Raji (cell line): ENCODE results near the gene WFDC5.

Experiments
- POLR2A ChIP-seq: IDR thresholded peaks from 2 replicates; pipeline ENCODE4 v1.6.1; 2011; ENCODE audit warnings: low read depth, low read length, control low read depth; ENCODE audit not compliant: insufficient read depth

WFDC5 gene

DNA sequence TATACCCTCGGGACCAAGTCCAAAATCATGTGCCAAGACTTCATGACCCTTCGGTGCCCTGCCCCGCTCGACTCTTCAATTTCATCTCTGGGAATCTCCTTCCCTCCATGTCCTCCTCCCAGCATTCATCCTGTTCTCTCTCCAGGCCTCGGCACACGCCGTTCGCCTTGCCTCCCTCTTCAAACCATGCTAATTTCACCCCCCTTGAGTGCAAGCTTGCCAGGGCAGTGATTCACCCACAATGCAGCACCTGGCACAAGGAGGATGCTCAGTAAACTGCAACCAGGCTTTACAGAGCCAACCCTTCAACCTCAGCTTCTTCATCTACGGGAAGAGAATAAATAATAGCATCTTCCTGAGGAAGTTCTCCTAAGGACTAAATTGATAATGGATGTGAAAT, 18.2 kb downstream of the WFDC5 start:
- TF ChIP-seq POLR2A, result no peak

DNA sequence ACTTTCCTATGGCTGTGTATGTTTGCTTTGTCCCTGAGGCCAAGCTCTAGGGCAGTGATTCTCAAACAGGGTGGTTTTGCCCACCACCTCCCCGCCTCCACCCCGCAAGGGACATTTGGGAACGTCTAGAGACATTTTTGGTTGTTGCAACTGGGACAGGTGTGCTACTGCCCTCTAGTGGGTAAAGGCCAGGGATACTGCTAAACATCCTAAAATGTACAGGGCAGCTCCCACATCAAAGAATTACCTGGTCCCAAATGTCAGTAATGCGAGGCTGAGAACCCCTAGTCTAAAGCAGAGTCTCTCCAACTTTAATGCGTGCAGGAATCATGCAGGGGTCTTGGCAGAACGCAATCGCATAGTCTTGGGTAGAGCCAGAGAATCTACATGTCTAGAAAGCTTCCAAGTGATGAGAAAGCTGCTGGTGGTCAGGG, 19.2 kb downstream of the WFDC5 start:
- TF ChIP-seq POLR2A, result no peak

DNA sequence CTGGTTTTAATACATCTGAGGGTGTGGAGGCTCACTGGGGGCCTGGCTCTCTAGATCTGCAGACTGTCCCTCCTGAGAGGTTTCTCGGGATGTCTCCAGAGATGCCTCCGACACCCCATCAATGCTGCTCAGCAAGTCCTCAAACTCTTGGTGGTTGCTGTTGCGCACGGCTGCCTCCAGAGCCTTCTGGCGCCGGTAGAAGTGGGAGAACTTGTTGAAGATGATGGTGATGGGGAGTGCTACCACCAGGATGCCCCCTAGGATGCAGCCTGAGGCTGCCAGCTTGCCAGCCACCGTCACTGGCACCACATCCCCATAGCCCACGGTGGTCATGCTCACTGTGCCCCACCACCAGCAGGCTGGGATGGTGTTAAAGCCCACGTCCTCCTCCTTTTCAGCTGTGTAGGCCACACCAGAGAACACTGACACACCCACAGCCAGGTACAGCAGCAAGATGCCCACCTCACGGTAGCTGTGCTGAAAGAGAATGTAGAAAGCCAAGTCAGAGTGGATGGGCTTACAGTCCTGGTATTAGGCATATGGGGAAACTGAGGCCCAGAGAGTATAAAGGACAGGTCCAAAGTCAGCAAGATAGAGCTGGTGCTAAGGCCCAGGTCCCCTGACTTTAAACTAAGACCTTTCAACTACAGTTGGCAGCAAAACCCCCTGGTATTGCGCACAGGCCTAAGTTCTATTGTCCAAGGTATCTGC, 20.0 kb downstream of the WFDC5 start:
- no peak for TF ChIP-seq POLR2A

DNA sequence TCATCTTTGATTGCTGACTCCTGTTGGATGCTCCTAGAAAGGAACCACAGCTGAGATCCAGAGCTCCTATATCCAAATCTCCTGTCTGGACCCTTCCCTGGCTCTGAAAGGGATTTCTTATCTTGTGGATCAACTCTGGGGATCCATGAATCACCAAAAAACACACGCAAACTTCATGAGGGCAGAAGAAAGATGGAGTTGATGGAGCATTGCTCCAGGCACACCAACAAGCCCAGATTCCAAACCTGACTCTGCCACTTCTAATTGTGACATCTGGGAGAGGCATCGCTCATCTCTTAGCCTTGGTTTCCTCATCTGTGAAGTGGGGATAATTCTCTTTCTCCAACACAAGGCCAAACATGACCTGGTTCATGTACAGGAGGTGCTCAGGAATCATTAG, 20.8 kb downstream of the WFDC5 start:
- TF ChIP-seq POLR2A, result no peak

DNA sequence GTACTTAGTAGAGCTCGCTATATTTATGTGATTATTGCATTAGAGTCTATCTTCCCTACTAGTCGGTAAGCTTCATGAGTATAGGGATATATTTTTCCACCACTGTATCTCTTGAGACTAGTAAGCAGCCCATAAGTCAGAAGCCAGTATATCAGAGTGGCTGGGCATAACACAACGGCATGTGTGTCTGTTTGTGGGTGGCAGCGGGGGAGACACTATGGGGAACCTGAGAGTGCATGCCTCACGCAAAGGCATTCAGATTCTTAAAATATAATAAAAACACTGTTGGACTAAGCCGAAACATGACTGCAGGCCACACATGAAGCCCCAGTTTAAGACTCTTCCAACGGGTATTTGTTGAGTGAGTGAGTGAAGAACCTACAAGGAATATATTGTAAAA, 22.1 kb downstream of the WFDC5 start:
- TF ChIP-seq POLR2A, result no peak

DNA sequence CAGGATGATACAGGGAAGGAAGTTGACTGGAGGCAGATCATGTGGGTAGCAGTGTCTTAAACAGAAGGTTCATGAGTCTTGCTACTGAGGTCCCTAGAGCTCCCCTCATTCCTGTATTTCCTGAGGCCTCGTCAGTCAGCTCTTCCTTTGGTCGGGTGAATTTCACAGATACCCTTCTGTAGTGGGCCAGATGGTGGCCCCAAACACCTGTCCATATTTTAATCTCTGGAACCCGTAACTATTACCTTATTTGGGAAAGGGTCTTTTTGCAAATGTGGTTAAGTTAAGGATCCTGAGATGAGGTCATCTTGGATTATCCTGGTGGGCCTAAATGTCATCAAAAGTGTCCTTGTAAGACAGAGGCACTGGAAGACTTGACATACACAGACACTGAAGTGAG, 23.6 kb downstream of the WFDC5 start:
- no peak for TF ChIP-seq POLR2A

DNA sequence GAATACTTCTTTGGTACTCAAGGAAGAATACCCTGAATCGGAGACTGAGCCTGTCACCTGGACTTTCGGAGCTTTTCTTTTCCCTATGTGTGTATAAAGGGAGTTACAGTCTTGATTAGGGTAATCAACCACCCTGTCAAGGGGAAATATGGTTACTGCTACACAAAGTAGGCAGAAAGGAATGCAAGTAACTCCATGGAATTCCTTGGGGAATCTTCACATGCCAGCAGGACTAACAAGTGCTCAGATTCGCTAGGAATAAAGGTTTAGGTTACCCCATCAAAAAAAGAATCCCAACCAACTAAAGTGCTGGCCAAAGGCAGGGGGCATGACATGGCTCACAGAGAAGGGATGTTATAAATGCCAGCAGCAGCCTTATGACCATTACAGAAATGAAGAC, 24.5 kb downstream of the WFDC5 start:
- TF ChIP-seq POLR2A, result no peak

DNA sequence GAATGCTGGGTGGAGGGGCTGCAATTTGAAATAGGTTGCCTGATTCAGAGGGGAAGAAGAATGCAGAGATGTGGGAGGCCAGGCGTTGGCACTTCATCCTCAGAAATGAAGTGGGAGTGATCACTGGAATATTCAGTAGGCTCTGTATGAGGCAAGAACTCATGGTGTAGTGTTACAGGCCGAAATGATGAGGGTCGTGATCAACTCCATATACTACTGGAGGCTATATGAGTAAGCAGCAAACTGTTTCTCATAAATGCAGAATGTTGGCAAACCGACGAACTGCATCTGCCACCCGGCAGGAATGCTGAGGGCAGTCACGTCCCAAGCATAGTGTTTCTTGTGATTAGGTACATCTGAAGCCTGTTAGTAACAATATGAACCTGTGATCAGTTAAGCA, 26.7 kb downstream of the WFDC5 start:
- no peak for TF ChIP-seq POLR2A

DNA sequence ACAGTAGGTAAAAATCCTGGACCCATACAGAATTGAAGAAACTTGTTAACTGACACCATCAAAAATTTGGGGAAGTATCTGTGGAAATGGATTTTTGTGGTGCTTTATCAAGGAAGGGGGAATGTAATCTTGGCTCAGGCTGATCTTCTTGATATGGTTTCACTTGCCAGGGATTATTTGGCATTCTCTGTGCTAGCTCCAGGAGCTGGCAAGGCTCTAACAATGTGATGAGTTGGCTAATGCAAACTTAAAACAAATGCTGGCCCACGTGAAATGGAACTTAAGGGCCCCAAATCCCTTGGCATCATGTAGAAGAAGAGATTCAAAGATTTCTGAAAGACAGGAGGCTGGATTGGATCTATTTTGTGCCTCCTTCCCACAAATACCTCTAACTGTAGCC, 27.2 kb downstream of the WFDC5 start:
- TF ChIP-seq POLR2A, result no peak

DNA sequence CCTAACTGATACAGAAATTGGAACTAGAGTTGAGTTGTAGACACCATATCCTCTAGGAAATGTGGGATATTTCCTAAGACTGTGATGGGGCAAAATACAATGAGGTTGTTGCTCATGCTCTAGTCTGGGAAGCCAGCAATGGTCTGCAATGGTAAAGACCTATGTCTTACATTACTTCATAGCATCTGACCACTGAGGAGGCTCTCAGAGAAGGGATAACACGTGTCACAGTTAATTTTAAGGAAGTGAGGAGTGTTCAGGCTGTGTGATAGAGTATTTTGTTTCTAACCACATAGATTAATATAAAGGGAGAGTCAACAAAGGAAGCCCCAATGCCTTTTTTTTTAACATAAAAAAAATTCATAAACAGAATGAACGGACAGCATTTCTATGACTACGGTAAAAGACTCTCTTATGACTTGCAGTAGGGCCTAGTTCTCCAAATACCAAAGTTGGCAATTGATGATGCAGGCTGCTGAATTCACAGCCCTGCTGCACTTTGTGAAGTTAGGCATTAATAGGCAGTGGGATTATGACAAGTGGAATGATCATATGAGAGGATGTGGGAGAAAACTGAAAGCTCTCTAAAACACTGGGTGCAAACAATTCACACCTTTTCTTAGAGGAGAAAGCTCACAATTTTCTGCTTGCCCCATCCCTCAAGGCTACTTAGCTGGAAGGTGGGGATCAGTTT, 27.7 kb downstream of the WFDC5 start:
- TF ChIP-seq POLR2A, result no peak

DNA sequence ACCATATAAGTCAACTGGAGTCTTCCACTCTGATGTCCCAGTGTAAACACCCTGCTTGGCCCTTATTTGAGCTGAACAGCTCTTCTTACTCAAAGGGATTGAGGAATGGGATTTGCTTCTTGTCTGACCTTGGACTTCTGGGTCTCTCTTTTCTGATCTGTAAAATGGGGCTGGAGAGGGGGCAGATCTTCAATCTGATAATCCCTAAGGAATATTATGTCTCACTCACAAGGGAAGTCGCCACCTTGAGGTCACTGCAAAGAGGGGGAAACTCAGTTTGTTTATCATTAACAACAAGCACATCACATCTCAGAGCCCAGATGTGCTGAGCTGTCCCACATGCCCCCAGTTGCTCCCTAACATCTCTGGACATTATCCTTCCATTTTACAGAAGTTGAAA, 29.1 kb downstream of the WFDC5 start:
- no peak for TF ChIP-seq POLR2A

DNA sequence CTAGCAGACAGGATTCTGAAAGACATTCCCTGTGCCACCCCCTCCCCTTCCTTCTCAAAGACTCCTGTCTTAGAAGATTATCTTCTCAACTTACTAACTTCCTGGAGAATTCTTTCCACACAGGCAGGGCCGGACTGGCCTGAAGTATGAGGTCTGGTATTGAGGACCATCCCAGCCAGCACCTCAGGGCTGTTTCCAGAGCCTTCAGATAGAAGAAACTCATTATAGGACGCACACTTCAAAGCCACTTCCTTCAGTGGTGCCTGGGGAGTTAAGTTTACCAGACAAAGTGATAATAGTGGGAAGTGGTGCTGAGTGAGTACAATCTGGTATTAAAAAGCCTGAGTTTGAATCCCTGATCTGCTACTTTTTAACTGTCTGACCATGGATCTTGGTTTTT, 29.7 kb downstream of the WFDC5 start:
- no peak for TF ChIP-seq POLR2A

DNA sequence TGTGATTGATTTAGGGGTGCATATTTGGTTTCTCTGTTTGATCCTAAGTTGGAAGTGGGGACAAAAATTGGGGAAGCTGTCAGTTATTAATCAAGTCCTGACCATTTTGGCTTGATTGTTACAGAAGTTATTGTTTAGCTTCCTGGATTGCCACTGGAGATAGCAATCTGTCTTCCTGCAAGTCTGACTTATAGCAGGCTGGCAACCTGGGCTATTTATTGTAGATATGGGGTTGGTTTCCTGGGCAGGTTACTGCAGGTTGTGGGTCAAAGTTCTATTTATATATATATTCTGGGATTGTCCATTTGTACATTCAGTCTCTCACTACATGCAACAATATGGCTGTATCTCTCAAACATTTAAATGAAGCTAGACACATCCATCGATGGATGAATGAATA, 31.8 kb downstream of the WFDC5 start:
- no peak for TF ChIP-seq POLR2A

DNA sequence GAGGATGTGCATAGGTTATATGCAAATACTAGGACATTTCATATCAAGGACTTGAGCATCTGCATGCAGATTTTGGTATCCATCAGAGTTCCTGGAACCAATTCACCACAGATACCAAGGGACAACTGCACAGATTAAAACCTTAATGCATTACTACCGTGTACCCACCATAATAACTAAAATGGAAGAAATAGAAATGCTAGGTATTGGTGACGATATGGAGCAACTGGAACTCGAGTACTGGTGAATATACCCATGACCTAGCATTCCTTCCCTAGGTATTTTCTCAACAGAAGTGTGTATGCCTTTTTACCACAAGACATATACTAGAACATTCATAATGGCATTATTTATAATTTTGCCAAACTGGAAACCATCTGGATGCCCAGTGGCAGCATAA, 32.5 kb downstream of the WFDC5 start:
- no peak for TF ChIP-seq POLR2A

DNA sequence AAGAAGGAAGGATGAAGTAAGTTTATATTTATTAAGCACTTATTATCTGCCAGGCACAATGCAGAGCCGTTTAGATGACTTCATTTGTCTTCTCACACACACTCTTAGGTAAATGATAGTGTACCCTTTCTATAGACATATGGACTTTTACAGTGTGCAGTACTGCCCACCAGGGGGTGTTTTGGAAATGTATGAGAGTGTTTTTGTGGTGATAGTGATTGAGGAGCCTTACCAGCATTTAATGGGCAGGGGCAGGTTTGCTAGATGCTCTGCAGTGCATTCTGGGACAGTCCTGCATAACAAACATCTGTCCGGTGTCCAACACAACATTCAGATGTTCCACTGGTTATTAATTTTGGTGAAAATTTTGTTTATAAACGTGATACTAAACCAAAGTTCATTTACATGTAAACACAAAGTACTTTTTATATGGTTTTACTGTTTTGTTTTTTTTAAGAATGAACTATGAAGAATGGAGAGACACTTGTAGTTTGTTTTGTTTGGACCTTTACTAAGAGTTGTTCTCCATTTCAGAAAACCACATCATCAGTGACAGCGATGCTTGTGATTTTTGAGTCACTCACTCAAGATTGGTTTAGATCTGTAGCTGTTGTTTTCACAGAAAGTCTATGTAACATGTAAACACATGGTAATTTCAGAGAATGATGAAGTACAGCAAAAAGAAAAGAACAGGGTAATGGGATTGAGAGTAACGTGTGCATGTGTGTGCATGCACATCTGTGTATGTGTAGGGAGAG, 33.9 kb downstream of the WFDC5 start:
- TF ChIP-seq POLR2A, result no peak

DNA sequence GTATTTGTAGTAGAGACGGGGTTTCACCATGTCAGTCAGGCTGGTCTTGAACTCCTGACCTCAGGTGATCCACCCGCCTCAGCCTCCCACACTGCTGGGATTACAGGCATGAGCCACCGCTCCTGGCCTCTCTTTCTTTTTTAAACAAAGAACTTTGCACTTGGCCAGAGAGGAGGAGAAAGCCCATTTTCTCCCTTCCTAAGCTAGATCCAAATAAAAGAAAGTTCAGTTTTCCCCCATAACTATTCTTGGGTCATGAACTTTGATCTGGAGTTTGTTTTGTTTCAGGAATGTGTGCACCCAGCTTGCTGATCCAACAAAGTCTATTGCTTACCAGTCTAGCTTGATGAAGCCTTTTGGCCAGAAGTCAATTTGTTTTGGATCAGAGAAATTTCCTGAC, 37.4 kb downstream of the WFDC5 start:
- TF ChIP-seq POLR2A, result no peak

DNA sequence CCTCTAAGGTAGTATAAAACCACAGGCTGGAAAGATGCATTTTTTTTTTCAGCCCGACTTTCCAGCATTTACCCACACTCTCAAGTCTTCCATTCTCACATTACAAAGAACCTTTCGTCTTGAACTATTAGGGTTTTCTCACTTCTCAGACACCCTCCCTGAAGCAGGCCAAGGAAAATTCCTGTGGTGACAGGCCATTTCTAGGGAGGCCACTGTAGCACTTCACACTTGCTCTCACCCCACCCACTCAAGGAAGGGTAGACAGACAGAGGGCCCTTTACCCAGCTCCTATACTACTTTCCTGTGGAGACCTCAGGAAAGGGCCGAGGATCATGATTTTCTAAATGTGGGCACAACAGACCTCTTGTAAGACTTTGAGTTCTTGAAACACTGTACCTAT, 41.8 kb downstream of the WFDC5 start:
- TF ChIP-seq POLR2A, result no peak

DNA sequence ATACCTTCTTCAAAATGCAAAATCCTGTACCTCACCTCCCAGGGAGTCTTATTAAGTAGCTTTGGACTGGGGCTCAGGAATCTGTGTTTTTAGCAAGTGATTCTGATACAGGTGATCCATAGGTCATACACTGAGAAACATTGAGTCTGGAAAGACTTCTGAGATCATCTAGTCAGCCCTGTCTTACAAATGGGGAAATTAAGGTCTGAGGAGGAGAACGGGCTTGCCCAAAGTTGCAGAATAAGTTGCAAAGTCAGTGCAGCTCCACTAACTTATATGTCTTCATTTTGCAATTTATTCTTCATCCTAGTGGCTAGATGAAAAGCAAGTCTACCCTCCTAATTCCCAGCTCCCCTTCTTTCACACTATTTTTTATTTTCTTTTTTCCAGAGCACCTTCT, 42.9 kb downstream of the WFDC5 start:
- no peak for TF ChIP-seq POLR2A
